Measurements from ENCODE around the gene ABHD16A.

The ABHD16A gene

DNA sequence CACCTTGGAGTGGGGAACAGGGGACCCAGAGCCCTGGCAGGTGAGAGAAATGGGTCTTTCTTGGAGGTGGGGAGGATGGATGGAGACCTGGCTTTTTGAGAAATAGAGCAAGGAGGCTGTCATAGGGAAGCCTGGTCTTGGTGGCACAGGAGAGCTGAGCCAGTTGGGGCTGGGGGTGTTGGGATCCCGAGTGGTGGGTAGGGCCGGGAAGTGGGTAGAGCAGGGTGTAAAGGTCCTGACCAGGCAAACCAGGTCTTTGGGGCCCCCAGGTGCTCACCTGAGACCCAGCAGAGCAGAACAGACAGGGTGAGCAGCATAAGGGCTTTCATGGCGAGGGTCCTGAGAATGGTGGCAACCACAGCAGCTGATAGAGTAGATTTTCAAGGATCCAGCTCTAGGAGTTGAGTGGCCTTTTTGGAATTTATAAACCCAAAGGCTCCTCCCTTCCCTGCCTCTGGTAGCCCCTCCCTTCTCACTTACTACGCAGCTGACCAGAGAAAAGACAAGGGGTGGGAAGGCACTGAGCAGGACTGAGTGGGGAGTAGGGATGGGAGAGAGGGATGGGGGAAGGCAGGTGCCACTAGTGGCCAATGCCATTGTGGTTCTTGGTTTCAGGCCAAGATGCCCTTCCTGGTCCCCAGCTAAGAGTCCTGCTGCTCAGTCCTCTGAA is 18.4 kb upstream of the ABHD16A start, which contains the start of gene LY6G6C:
LY6G6C (minus strand) TSS at position 396 of the 670 bp plus-strand sequence; CDS start at position 329, 67 bp downstream.
- DNase-seq (ENCODE audit: low spot score): no peak
- TF ChIP-seq, protein P1, sequence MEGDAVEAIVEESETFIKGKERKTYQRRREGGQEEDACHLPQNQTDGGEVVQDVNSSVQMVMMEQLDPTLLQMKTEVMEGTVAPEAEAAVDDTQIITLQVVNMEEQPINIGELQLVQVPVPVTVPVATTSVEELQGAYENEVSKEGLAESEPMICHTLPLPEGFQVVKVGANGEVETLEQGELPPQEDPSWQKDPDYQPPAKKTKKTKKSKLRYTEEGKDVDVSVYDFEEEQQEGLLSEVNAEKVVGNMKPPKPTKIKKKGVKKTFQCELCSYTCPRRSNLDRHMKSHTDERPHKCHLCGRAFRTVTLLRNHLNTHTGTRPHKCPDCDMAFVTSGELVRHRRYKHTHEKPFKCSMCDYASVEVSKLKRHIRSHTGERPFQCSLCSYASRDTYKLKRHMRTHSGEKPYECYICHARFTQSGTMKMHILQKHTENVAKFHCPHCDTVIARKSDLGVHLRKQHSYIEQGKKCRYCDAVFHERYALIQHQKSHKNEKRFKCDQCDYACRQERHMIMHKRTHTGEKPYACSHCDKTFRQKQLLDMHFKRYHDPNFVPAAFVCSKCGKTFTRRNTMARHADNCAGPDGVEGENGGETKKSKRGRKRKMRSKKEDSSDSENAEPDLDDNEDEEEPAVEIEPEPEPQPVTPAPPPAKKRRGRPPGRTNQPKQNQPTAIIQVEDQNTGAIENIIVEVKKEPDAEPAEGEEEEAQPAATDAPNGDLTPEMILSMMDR (IDR thresholded peaks at IDR 0.05; ENCODE audit: borderline replicate concordance, control extremely low read depth, extremely low read depth, insufficient read depth, missing control alignments): no peak
- in situ Hi-C loops (cut with MboI; ENCODE audit: low sequenced_read_pairs, unreplicated experiment): no loop called here

DNA sequence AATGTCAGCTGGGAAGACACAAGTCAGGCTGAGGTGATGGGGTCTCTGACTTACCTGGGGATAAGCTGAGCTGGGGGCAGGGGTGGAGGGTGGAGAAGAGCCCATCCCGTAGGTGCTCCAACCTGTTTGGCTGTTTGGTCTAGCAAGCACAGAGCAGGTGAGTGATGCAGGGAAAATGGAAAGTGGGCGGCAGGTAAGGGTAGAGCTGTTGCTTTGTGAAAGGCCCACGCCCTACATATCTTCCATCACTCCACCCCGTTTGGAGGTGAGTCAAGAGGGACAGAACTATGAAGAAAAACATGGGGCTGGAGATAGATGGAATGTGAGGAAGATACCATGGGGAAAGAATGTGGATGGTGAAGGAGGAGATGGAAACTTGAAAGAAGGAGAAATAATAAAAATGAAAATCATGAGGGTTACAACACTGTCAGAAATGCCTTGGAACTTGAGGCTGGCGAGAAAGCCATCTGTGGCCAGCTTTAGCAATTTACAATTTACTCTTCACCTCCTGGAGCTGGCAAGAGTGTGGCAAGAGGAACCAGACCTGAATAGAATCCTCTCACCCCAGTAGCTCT is 17.2 kb upstream of the ABHD16A start:
- DNase-seq (ENCODE audit: low spot score): no peak
- in situ Hi-C loops (cut with MboI; ENCODE audit: low sequenced_read_pairs, unreplicated experiment): no loop called here
- TF ChIP-seq, protein P1 (IDR thresholded peaks at IDR 0.05; ENCODE audit: borderline replicate concordance, control extremely low read depth, extremely low read depth, insufficient read depth, missing control alignments): no peak

DNA sequence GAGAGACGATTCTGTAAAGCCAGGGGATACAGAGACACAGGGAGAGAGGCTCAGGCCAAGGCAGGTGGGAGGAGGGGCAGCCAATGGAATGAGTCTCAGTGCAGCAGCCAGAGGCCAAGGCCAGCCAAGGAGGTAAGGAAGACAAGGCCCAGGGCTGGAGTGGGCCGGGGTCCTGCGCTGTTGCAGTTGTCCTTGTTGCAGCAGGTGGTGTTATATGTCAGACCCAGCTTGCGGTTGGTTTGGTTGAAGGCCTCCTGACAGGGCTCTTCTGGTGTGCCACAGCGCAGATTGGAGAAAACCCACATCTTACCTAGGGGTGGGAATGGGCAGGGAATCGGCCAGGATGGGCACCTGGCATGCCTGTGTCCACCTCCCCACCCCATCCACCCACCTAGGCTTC is 15.9 kb upstream of the ABHD16A start:
- no peak for DNase-seq (ENCODE audit: low spot score)
- TF ChIP-seq, protein P1 (IDR thresholded peaks at IDR 0.05; ENCODE audit: borderline replicate concordance, control extremely low read depth, extremely low read depth, insufficient read depth, missing control alignments): no peak
- in situ Hi-C loops (cut with MboI; ENCODE audit: low sequenced_read_pairs, unreplicated experiment): no loop called here

DNA sequence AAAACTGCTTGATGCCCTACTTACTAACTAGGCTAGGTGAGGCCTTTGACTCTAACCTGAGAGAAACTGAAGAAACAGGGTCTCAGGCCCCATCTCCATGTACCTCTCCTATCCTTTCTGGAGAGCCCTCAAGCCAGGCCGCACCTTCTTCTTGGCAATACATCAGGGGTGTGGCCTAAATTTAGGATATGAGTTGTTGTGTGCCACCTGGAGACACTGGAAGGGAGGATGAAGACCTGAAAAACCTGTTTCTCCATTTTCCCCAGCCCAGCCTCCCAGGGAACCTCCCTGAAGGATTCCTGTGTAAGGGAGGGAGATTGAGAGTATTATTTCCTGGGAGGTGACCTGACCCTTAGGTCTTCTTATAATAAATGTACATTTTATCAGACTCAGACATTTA is 15.1 kb upstream of the ABHD16A start:
- no peak for DNase-seq (ENCODE audit: low spot score)
- in situ Hi-C loops (cut with MboI; ENCODE audit: low sequenced_read_pairs, unreplicated experiment): no loop called here
- TF ChIP-seq, protein P1 (IDR thresholded peaks at IDR 0.05; ENCODE audit: borderline replicate concordance, control extremely low read depth, extremely low read depth, insufficient read depth, missing control alignments): no peak

DNA sequence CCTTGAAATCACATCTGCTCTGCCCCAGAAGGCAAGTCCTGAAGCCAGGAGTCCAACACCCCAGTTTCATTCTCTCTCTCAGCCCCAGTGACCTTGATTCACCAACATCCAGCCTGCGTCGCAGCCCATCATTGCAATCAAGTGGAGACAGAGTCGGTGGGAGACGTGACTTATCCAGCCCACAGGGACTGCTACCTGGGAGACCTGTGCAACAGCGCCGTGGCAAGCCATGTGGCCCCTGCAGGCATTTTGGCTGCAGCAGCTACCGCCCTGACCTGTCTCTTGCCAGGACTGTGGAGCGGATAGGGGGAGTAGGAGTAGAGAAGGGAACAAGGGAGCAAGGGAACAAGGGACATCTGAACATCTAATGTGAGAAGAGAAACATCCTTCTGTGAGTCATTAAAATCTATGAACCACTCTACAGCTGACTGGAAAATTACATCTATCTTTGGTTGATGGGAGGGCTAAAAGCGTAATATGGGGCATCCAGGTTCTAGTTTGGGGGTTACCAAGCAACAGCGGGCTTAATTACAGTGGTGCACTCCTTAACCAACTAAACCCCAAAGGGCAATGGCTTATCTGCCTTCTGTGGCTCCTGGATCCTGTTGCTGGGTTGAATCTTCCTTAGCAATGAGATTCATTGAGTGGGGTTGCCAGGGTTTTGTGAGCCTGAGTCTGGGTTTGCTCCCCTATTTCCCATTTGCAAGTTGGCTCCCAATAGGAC is 14.5 kb upstream of the ABHD16A start:
- in situ Hi-C loops (cut with MboI; ENCODE audit: low sequenced_read_pairs, unreplicated experiment): no loop called here
- no peak for DNase-seq (ENCODE audit: low spot score)
- TF ChIP-seq, protein P1 (IDR thresholded peaks at IDR 0.05; ENCODE audit: borderline replicate concordance, control extremely low read depth, extremely low read depth, insufficient read depth, missing control alignments): no peak

DNA sequence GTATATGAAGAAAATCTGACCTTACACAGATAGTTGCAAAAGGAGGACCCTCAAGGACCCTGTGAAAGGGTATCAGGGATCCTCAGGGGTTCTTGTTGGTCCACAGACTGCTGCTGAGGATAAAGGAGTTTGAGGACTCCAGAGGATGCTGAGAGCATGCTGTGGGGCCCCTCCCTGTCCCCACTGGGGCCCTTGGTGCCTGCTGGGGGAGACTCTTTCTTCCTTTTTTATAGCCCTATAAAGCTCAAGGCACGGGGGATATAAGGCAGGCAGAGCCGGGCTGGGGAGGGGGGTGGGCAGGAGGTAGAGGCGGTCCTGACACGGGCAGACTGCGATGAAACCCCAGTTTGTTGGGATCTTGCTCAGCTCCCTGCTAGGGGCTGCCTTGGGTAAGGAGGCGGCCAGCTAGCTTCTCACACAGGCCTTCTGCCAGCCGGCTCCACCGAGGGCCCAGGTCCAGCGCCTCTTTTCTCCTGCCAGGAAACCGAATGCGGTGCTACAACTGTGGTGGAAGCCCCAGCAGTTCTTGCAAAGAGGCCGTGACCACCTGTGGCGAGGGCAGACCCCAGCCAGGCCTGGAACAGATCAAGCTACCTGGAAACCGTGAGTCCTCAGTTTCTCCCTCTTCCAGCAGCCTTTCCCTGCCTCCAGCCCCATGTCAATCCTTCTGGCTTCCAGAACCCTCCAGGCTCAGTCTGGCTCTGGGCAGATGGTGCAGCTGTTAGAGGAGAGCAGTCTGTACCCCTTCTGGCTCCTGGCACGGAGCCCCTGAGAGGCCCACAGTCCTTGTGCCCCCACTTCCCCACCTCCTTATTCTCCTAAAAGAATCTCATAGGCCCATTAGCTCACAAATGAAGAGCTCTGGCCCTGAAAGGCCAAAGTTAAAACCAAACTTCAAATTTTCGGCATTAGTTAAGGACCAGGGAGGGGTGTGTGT is 12.2 kb upstream of the ABHD16A start, which contains the start of gene LY6G6D:
LY6G6D (plus strand) TSS at position 327 of the 937 bp plus-strand sequence; CDS start at position 335, 8 bp downstream.
- DNase-seq (ENCODE audit: low spot score): no peak
- TF ChIP-seq, protein P1 (IDR thresholded peaks at IDR 0.05; ENCODE audit: borderline replicate concordance, control extremely low read depth, extremely low read depth, insufficient read depth, missing control alignments): no peak
- in situ Hi-C loops (cut with MboI; ENCODE audit: low sequenced_read_pairs, unreplicated experiment): no loop called here
